Sigmoid colon (tissue), 7 donors: ENCODE results near the gene SLBP. TPM values are rescaled to one million over a fixed set of nuclear protein-coding genes. Genes with fewer than 3 reads are reported as not detected.

Source experiments
- DNase-seq: peaks from one replicate; pipeline ENCODE4 v3.0.0-alpha.2; 2019
- H3K27ac ChIP-seq, 4 donors: fragments of 200-600 bp; sonication (generic); one replicate each; pipeline ENCODE4 v1.5.1; 2016 to 2019; ENCODE audit warnings: mild to moderate bottlenecking in 1 of 4
- H3K27me3 ChIP-seq, 3 donors: fragments of 200-600 bp; sonication (generic); one replicate each; pipeline ENCODE4 v1.5.1; 2019; ENCODE audit warnings: mild to moderate bottlenecking in 1 of 3
- H3K36me3 ChIP-seq, 4 donors: fragments of 200-600 bp; sonication (generic); one replicate each; pipeline ENCODE4 v1.5.1; 2016 to 2019
- H3K4me1 ChIP-seq, 4 donors: fragments of 200-600 bp; sonication (generic); one replicate each; pipeline ENCODE4 v1.5.1; 2017 to 2019
- H3K4me3 ChIP-seq, 4 donors: fragments of 200-600 bp; sonication (generic); one replicate each; pipeline ENCODE4 v1.5.1; 2017 to 2019; ENCODE audit warnings: mild to moderate bottlenecking in 2 of 4, moderate library complexity in 1 of 4
- H3K9me3 ChIP-seq, 4 donors: fragments of 200-600 bp in 3 of 4; sonication (generic) in 3 of 4; one replicate each; pipeline versions ENCODE4 v1.5.1 to v1.6.1; 2013 to 2019
- EP300 ChIP-seq, 4 donors: sonication (generic); formaldehyde crosslinking; IDR thresholded peaks; one replicate each; pipeline ENCODE4 v1.6.1; 2017; ENCODE audit warnings: antibody characterized with exemption in 4 of 4
- POLR2A ChIP-seq, 2 donors: fragments of 450-650 bp; IDR thresholded peaks; one replicate each; pipeline ENCODE4 v1.6.1; 2016; ENCODE audit warnings: antibody characterized with exemption in 2 of 2, mild to moderate bottlenecking in 2 of 2, moderate library complexity in 2 of 2
- POLR2AphosphoS5 ChIP-seq, 4 donors: sonication (generic); formaldehyde crosslinking; IDR thresholded peaks; one replicate each; pipeline ENCODE4 v1.6.1; 2017; ENCODE audit warnings: antibody characterized with exemption in 4 of 4
- WGBS, 2 donors: extraction: QIAGEN DNeasy Blood & Tissue Kit; methylation state at CpG; one replicate each; pipeline ENCODE4 v1.1.7; 2013; 5-methylcytosine and 5-hydroxymethylcytosine counted together
- intact Hi-C: fragments of 100-400 bp; cut with DNase I; formaldehyde crosslinking; loops from one replicate; pipeline ENCODE4 v1.15.1; 2023
- polyA plus RNA-seq, 3 donors: library from polyadenylated mRNA; stranded (reverse); fragments of 200-250 nt; gene quantifications; one replicate each; pipeline ENCODE4 v1.2.3, GENCODE V29; 2013
- total RNA-seq, 4 donors: library from RNA; depleted of rRNA; stranded (reverse); fragments of >200 nt; gene quantifications; one replicate each; pipeline ENCODE4 v1.1.0, GENCODE V29; 2016
- TF ChIP-seq, protein P1 (sequence below), 4 experiments: fragments of 450-650 bp in 3 of 4; fragments of 200-600 bp in 1 of 4; IDR thresholded peaks; one replicate each; pipeline ENCODE4 v1.5.1; 2016 to 2019; ENCODE audit warnings: antibody characterized with exemption in 4 of 4, mild to moderate bottlenecking in 3 of 4, moderate library complexity in 2 of 4
- donor health status: healthy with polysubstance abuse.
- donor health status: Bipolar disorder and iron deficiency.
- donor health status: healthy.

Gene SLBP
- total and polyA plus RNA-seq, 7 donors = 32.3 to 48.9 (median 36.0) TPM

DNA sequence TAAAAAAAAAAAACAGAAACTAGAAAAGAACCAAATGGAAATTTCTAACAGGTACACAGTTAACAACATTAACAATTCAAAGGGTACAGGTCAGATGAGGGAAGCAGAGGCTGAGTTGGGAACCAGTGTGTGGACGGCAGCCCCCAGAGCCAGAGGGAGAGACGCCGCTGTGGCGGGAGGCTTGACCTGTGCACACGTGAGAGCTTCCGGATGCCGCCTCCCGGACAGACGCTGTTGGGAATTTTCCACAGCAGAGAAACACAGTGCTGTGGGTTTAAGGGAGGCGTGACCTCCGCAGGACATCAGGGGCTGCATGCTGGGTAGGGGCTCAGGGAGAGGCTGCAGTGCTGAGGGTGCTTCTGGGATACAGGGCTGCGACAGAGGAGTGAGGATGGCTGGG lies 31.4 kb upstream of the SLBP start:
- TF ChIP-seq, protein P1, sequence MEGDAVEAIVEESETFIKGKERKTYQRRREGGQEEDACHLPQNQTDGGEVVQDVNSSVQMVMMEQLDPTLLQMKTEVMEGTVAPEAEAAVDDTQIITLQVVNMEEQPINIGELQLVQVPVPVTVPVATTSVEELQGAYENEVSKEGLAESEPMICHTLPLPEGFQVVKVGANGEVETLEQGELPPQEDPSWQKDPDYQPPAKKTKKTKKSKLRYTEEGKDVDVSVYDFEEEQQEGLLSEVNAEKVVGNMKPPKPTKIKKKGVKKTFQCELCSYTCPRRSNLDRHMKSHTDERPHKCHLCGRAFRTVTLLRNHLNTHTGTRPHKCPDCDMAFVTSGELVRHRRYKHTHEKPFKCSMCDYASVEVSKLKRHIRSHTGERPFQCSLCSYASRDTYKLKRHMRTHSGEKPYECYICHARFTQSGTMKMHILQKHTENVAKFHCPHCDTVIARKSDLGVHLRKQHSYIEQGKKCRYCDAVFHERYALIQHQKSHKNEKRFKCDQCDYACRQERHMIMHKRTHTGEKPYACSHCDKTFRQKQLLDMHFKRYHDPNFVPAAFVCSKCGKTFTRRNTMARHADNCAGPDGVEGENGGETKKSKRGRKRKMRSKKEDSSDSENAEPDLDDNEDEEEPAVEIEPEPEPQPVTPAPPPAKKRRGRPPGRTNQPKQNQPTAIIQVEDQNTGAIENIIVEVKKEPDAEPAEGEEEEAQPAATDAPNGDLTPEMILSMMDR (IDR thresholded peaks at IDR 0.05) = no peak
- no peak for TF ChIP-seq POLR2A (IDR thresholded peaks at IDR 0.05)
- TF ChIP-seq EP300 (IDR thresholded peaks at IDR 0.05) = no peak
- TF ChIP-seq POLR2AphosphoS5 (IDR thresholded peaks at IDR 0.05) = no peak
- peaks cover 0 to 23% (median 6%) of the 10 kb centered on the region in 4 donors for H3K36me3 ChIP-seq
- no peak overlapping the region for H3K4me3 ChIP-seq
- peaks cover 0 to 4% (median 1%) of the 10 kb centered on the region in 4 donors for H3K4me1 ChIP-seq
- H3K9me3 ChIP-seq = no peaks in the 10 kb centered on the region
- DNase-seq = no peak
- WGBS, 2 donors = 87 to 98% methylated on average over 12 of the region's 12 CpGs
- peaks cover 0 to 9% (median 2%) of the 10 kb centered on the region in 3 donors for H3K27me3 ChIP-seq
- no peak overlapping the region for H3K27ac ChIP-seq
- intact Hi-C loops = no loop called here

DNA sequence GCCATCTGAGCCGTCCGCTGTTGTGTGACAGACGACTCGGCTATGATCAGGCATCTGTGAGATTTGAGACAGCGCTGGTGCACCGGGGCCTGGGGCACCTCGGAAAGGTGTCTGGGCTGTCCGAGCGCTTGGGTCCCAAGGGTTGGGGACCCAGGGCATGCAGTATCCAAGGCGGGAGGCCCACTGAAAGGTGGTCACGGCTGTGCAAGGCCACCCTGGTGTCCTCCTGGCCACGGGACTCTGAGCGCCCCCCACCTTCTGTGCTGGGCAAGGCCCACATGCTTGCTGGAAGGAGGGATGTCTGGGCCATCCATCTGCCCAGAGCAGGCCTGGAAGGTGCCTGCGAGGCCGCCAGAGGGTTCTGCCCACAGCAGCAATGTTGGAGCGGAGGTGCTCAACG lies 29.1 kb upstream of the SLBP start:
- peaks cover 0 to 5% (median 3%) of the 10 kb centered on the region in 4 donors for H3K9me3 ChIP-seq
- 91 to 92% methylated on average over 17 of the region's 17 CpGs for WGBS, 2 donors
- DNase-seq = no peak
- no peaks in the 10 kb centered on the region for H3K4me1 ChIP-seq
- no peak overlapping the region for H3K4me3 ChIP-seq
- peaks cover 0 to 44% (median 18%) of the 10 kb centered on the region in 4 donors for H3K36me3 ChIP-seq
- intact Hi-C loops = no loop called here
- H3K27ac ChIP-seq = no peak overlapping the region
- H3K27me3 ChIP-seq = no peaks in the 10 kb centered on the region
- TF ChIP-seq, protein P1 (IDR thresholded peaks at IDR 0.05) = no peak
- TF ChIP-seq EP300 (IDR thresholded peaks at IDR 0.05) (no peak), POLR2A (IDR thresholded peaks at IDR 0.05) (no peak), POLR2AphosphoS5 (IDR thresholded peaks at IDR 0.05) (no peak)

DNA sequence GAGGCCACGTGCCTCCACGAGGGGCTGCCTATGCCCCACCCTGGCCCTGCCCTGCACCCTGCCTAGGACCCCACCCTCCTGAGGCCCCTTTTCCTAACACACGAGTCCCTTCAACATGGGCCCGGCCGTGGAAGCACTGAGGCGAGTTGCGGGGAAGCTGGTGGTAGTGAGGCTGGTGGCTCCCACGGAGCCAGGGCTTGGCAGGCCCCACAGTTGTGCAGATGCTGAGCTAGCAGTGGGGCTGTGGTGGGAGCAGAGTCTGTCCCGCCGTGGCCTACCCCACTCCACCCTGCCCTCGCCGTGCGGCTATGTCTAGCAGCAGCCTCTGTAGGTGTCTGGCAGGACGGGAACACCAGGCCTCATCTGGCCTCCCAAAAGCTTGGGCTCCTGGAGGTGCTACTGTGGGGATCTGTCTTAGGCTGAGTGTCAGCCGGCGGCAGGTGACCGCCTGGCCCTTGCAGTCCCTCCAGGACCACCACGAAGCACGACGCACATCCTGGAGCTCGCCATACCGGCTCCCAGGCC lies 28.0 kb upstream of the SLBP start:
- no peak overlapping the region for H3K27ac ChIP-seq
- H3K27me3 ChIP-seq = no peaks in the 10 kb centered on the region
- no peaks in the 10 kb centered on the region for H3K4me1 ChIP-seq
- H3K36me3 ChIP-seq = peaks cover 0 to 49% (median 23%) of the 10 kb centered on the region in 4 donors
- 95 to 97% methylated on average over 22 of the region's 22 CpGs for WGBS, 2 donors
- no peak for TF ChIP-seq EP300 (IDR thresholded peaks at IDR 0.05)
- TF ChIP-seq POLR2A (IDR thresholded peaks at IDR 0.05) = no peak
- TF ChIP-seq POLR2AphosphoS5 (IDR thresholded peaks at IDR 0.05) = no peak
- TF ChIP-seq, protein P1 (IDR thresholded peaks at IDR 0.05) = no peak
- H3K4me3 ChIP-seq = no peak overlapping the region
- intact Hi-C loops = no loop called here
- peaks cover 0 to 5% (median 3%) of the 10 kb centered on the region in 4 donors for H3K9me3 ChIP-seq
- no peak for DNase-seq

DNA sequence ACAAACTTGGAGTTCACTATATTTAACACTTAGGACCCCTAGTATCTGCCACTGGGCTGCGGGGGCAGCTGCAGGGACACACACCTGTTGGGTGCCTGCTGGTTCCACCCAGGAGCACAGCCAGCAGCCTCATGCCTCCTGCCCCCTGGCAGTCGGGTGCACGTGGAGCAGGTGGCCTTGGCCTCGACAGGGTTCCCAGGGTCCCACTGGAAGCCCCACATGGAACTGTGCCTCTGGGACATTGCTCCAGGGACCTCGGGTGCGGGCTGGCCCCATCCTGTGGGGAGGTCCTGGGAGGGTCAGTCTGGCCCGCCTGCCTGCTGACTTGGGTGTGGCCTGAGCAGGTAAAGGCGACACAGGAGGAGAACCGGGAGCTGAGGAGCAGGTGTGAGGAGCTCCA lies 27.2 kb upstream of the SLBP start:
- Histone ChIP-seq H3K9me3 (peaks cover 0 to 5% (median 3%) of the 10 kb centered on the region in 4 donors), H3K4me3 (no peak overlapping the region), H3K27ac (no peak overlapping the region), H3K27me3 (no peaks in the 10 kb centered on the region), H3K4me1 (no peaks in the 10 kb centered on the region), H3K36me3 (peaks cover 0 to 49% (median 24%) of the 10 kb centered on the region in 4 donors)
- intact Hi-C loops = no loop called here
- TF ChIP-seq POLR2A (IDR thresholded peaks at IDR 0.05) = no peak
- no peak for TF ChIP-seq EP300 (IDR thresholded peaks at IDR 0.05)
- no peak for TF ChIP-seq POLR2AphosphoS5 (IDR thresholded peaks at IDR 0.05)
- TF ChIP-seq, protein P1 (IDR thresholded peaks at IDR 0.05) = no peak
- DNase-seq = no peak
- 96 to 97% methylated on average over 9 of the region's 9 CpGs for WGBS, 2 donors

DNA sequence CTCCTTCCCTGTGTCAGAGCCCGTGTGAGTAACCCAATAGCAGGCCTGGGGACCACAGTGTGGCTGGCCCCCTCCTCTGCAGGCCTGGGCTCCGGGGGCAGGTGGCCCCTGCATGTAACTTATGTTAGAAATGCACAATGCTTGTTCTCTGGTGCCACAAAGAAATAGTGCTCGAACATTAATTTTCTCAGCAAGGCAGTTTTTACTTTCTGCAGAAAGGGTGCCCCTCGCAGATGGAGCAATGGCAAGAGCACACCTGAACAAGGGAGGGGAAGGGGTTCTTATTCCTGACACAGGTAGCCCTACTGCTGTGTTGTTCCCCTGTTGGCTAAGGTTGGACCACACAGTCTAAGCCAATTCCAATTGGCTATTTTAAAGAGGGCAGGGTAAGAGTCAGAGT lies 26.3 kb upstream of the SLBP start:
- no peaks in the 10 kb centered on the region for H3K27me3 ChIP-seq
- no peak for TF ChIP-seq POLR2A (IDR thresholded peaks at IDR 0.05)
- TF ChIP-seq, protein P1 (IDR thresholded peaks at IDR 0.05) = no peak
- TF ChIP-seq POLR2AphosphoS5 (IDR thresholded peaks at IDR 0.05) = no peak
- no peak for TF ChIP-seq EP300 (IDR thresholded peaks at IDR 0.05)

More for the DNA sequence above, 26.3 kb upstream of the SLBP start:
- no peaks in the 10 kb centered on the region for H3K4me1 ChIP-seq
- no peak overlapping the region for H3K27ac ChIP-seq
- H3K4me3 ChIP-seq = no peak overlapping the region
- peaks cover 0 to 49% (median 24%) of the 10 kb centered on the region in 4 donors for H3K36me3 ChIP-seq
- intact Hi-C loops = no loop called here
- H3K9me3 ChIP-seq = peaks cover 0 to 5% (median 3%) of the 10 kb centered on the region in 4 donors
- DNase-seq = no peak
- WGBS, 2 donors = 98 to 99% methylated on average over 4 of the region's 4 CpGs
